ENCODE measurements around the gene REXO1. TPM values are rescaled to one million over a fixed set of nuclear protein-coding genes. Genes with fewer than 3 reads are reported as not detected.
A peak's percentile ranks its signal among the peaks of the same experiment; 100 is the strongest.

The REXO1 gene
- total and polyA plus RNA-seq, 2 experiments from 2014 or later = 20.2 to 90.1 TPM

GRCh38 chr19:1779574-1779973, 68.7 kb downstream of the REXO1 start:
- ATAC-seq (no peak), DNase-seq (ENCODE audit: low spot score) (no peak)
- TF ChIP-seq JUNB (IDR thresholded peaks at IDR 0.05; ENCODE audit: unreplicated experiment) = no peak
- TF ChIP-seq NANOG (IDR thresholded peaks at IDR 0.05; ENCODE audit: borderline replicate concordance) = no peak
- no peaks in the 10 kb centered on the region for H3K36me3 ChIP-seq (ENCODE audit: insufficient read depth)
- peak overlapping the region; percentile 24; the same call in 1 of the 2 replicates for H3K4me3 ChIP-seq
- H3K79me2 ChIP-seq (replicated peaks; ENCODE audit: insufficient read depth) = no peaks in the 10 kb centered on the region
- no peak overlapping the region for H3K27ac ChIP-seq (ENCODE audit: low read depth)
- Mint-ChIP-seq H3K9me3 (peaks cover 32% of the 10 kb centered on the region), H3K27me3 (ENCODE audit: insufficient read depth, low read depth, poor library complexity) (peaks cover 75% of the 10 kb centered on the region), H3K36me3 (ENCODE audit: low read depth) (peaks cover 5% of the 10 kb centered on the region; the same call in 1 of the 3 replicates), H3K4me1 (peaks cover 16% of the 10 kb centered on the region), H3K27ac (no peak overlapping the region), H3K4me3 (no peak overlapping the region; the same call in 2 of the 3 replicates)
- no peaks in the 10 kb centered on the region for H3K9me2 ChIP-seq (ENCODE audit: insufficient read depth)
- H3K27me3 ChIP-seq (ENCODE audit: insufficient read depth) = peaks cover 82% of the 10 kb centered on the region
- no peaks in the 10 kb centered on the region; the same call in 1 of the 2 replicates for H4K20me1 ChIP-seq (replicated peaks; ENCODE audit: insufficient read depth)
- no peak overlapping the region for H2AFZ ChIP-seq
- H3K4me2 ChIP-seq = peak overlapping the region; percentile 68
- H3K4me1 ChIP-seq (ENCODE audit: insufficient read depth) = peaks cover 14% of the 10 kb centered on the region
- peaks cover 10% of the 10 kb centered on the region for H3F3A ChIP-seq (replicated peaks; ENCODE audit: low read depth)

DNA sequence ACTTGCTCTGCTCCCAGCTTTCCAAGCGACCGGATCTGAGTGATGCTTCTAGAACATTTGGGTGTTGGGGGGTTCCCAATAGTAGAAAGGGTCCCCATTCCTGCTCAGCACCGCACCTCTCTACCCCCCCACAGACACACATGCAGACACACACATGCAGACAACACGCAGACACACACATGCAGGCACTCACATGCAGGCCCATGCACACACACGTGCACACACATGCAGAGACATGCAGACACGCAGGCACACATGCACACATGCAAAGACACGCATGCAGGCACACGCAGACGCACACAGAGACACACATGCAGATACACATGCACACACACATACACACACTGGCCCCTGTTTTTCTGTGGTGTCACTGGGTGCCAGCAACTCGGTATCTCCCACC, 71.1 kb downstream of the REXO1 start:
- Histone ChIP-seq H3K27me3 (ENCODE audit: insufficient read depth) (peaks cover 93% of the 10 kb centered on the region), H3K27ac (ENCODE audit: low read depth) (no peak overlapping the region), H3K4me2 (peak overlapping the region; percentile 85; the same call in 1 of the 2 replicates), H4K20me1 (replicated peaks; ENCODE audit: insufficient read depth) (no peaks in the 10 kb centered on the region; the same call in 1 of the 2 replicates), H3K79me2 (replicated peaks; ENCODE audit: insufficient read depth) (no peaks in the 10 kb centered on the region), H2AFZ (no peak overlapping the region), H3K4me3 (peak overlapping the region; percentile 58; the same call in 1 of the 2 replicates), H3K36me3 (ENCODE audit: insufficient read depth) (no peaks in the 10 kb centered on the region), H3F3A (replicated peaks; ENCODE audit: low read depth) (peaks cover 10% of the 10 kb centered on the region), H3K9me2 (ENCODE audit: insufficient read depth) (no peaks in the 10 kb centered on the region), H3K4me1 (ENCODE audit: insufficient read depth) (peaks cover 14% of the 10 kb centered on the region)
- Mint-ChIP-seq H3K4me3 (peak overlapping the region; percentile 51; the same call in 2 of the 3 replicates), H3K36me3 (ENCODE audit: low read depth) (peaks cover 3% of the 10 kb centered on the region; the same call in 1 of the 3 replicates), H3K9me3 (peaks cover 26% of the 10 kb centered on the region), H3K4me1 (peaks cover 16% of the 10 kb centered on the region), H3K27ac (no peak overlapping the region), H3K27me3 (ENCODE audit: insufficient read depth, low read depth, poor library complexity) (peaks cover 90% of the 10 kb centered on the region)
- ATAC-seq (no peak), DNase-seq (ENCODE audit: low spot score) (no peak)
- no peak for TF ChIP-seq NANOG (IDR thresholded peaks at IDR 0.05; ENCODE audit: borderline replicate concordance)
- TF ChIP-seq ZNF462 (CRISPR knock-in tag; IDR thresholded peaks at IDR 0.05) = no peak
